ENCODE results near the gene TIE1. TPM values are rescaled to one million over a fixed set of nuclear protein-coding genes. Genes with fewer than 3 reads are reported as not detected.

The TIE1 gene
- total and polyA plus RNA-seq, 3 donors from 2014 or later = 10.5 to 16.8 (median 10.9) TPM

- H3K27me3 ChIP-seq = no peaks in the 10 kb centered on the region
- no peak overlapping the region for H3K27ac ChIP-seq
- WGBS, 2 donors = 84 to 90% methylated on average over 4 of the region's 4 CpGs
- intact Hi-C loops (cut with DNase I; ENCODE audit: low total_unique reads) = no loop called here
- no peak for TF ChIP-seq CTCF (IDR thresholded peaks at IDR 0.05)
- no peak for TF ChIP-seq POLR2A (IDR thresholded peaks at IDR 0.05)
- H3K36me3 ChIP-seq (ENCODE audit: low read depth, missing control alignments) = no peaks in the 10 kb centered on the region
- H3K4me3 ChIP-seq = no peak overlapping the region
- no peak for DNase-seq
- no peaks in the 10 kb centered on the region for H3K9me3 ChIP-seq
- H3K4me1 ChIP-seq = no peaks in the 10 kb centered on the region
Measured at GRCh38 chr1:43265431-43265830, 35.4 kb upstream of the TIE1 start.

GRCh38 chr1:43266881-43267280 lies 33.9 kb upstream of the TIE1 start:
- no peaks in the 10 kb centered on the region for H3K9me3 ChIP-seq
- intact Hi-C loops (cut with DNase I; ENCODE audit: low total_unique reads) = no loop called here
- H3K36me3 ChIP-seq (ENCODE audit: low read depth, missing control alignments) = no peaks in the 10 kb centered on the region
- no peaks in the 10 kb centered on the region for H3K27me3 ChIP-seq
- H3K27ac ChIP-seq = no peak overlapping the region
- peaks cover 5% of the 10 kb centered on the region for H3K4me1 ChIP-seq
- WGBS, 2 donors = 100% methylated on average over 1 of the region's 1 CpG
- H3K4me3 ChIP-seq = no peak overlapping the region
- TF ChIP-seq POLR2A (IDR thresholded peaks at IDR 0.05) (no peak), CTCF (IDR thresholded peaks at IDR 0.05) (no peak)
- DNase-seq = no peak

GRCh38 chr1:43267291-43267805 lies 33.4 kb upstream of the TIE1 start:
- H3K4me3 ChIP-seq = no peak overlapping the region
- no peaks in the 10 kb centered on the region for H3K9me3 ChIP-seq
- peaks cover 5% of the 10 kb centered on the region for H3K4me1 ChIP-seq
- 84 to 86% methylated on average over 9 of the region's 9 CpGs for WGBS, 2 donors
- intact Hi-C loops (cut with DNase I; ENCODE audit: low total_unique reads) = no loop called here
- TF ChIP-seq CTCF (IDR thresholded peaks at IDR 0.05) = no peak
- TF ChIP-seq POLR2A (IDR thresholded peaks at IDR 0.05) = no peak
- no peak overlapping the region for H3K27ac ChIP-seq
- no peaks in the 10 kb centered on the region for H3K27me3 ChIP-seq
- no peaks in the 10 kb centered on the region for H3K36me3 ChIP-seq (ENCODE audit: low read depth, missing control alignments)
- DNase-seq = peak; percentile 13

- peak; percentile 7 for DNase-seq
- no peaks in the 10 kb centered on the region for H3K9me3 ChIP-seq
- H3K27me3 ChIP-seq = no peaks in the 10 kb centered on the region
- H3K36me3 ChIP-seq (ENCODE audit: low read depth, missing control alignments) = no peaks in the 10 kb centered on the region
- TF ChIP-seq POLR2A (IDR thresholded peaks at IDR 0.05) (no peak), CTCF (IDR thresholded peaks at IDR 0.05) (no peak)
- 87 to 92% methylated on average over 3 of the region's 3 CpGs for WGBS, 2 donors
- no peak overlapping the region for H3K27ac ChIP-seq
- peaks cover 5% of the 10 kb centered on the region for H3K4me1 ChIP-seq
- intact Hi-C loops (cut with DNase I; ENCODE audit: low total_unique reads) = no loop called here
- no peak overlapping the region for H3K4me3 ChIP-seq
Measured at GRCh38 chr1:43267818-43268425, 32.9 kb upstream of the TIE1 start.
